Immature natural killer cell (primary cell): ENCODE data around the gene FAM83E. TPM values are rescaled to one million over a fixed set of nuclear protein-coding genes. Genes with fewer than 3 reads are reported as not detected.
"Not testable (repeated sequence)": the region's sequence is repeated elsewhere in the genome, so short reads cannot be mapped to it uniquely, and the experiment has no call there.

ENCODE experiments used
- DNase-seq, 3 donors: peaks; one replicate each; pipeline ENCODE4 v3.0.0; 2022; ENCODE audit warnings: mixed read lengths in 1 of 3
- H3K27ac Mint-ChIP-seq, 6 donors: one replicate each; pipeline ENCODE4 v1.8.0; 2020; ENCODE audit warnings: mixed read lengths in 6 of 6, mild to moderate bottlenecking in 5 of 6, inconsistent platforms in 4 of 6, moderate library complexity in 3 of 6
- H3K27me3 Mint-ChIP-seq, 3 donors: one replicate each; pipeline ENCODE4 v1.8.0; 2020 to 2021; ENCODE audit warnings: low read depth in 3 of 3, mild to moderate bottlenecking in 3 of 3, mixed read lengths in 3 of 3, moderate library complexity in 3 of 3, inconsistent platforms in 1 of 3
- H3K36me3 Mint-ChIP-seq, 3 donors: one replicate each; pipeline ENCODE4 v1.8.0; 2020; ENCODE audit warnings: mixed read lengths in 3 of 3, inconsistent platforms in 2 of 3, mild to moderate bottlenecking in 2 of 3
- H3K4me1 Mint-ChIP-seq, 2 donors: one replicate each; pipeline ENCODE4 v1.8.0; 2020; ENCODE audit warnings: inconsistent platforms in 2 of 2, mild to moderate bottlenecking in 2 of 2, mixed read lengths in 2 of 2, moderate library complexity in 1 of 2
- H3K4me3 Mint-ChIP-seq, 5 donors: one replicate each; pipeline ENCODE4 v1.8.0; 2020; ENCODE audit warnings: mild to moderate bottlenecking in 5 of 5, mixed read lengths in 5 of 5, inconsistent platforms in 3 of 5, moderate library complexity in 3 of 5
- H3K9me3 Mint-ChIP-seq, 6 donors: one replicate each; pipeline ENCODE4 v1.8.0; 2020; ENCODE audit warnings: mild to moderate bottlenecking in 6 of 6, mixed read lengths in 6 of 6, inconsistent platforms in 4 of 6, moderate library complexity in 3 of 6
- polyA plus RNA-seq, 3 donors: library from polyadenylated mRNA; unstranded; fragments of 300-500 nt; fragmentation: Illumina TruSeq; gene quantifications; one replicate each; pipeline ENCODE4 v1.2.3, GENCODE V29; 2021

Gene FAM83E
- not detected for polyA plus RNA-seq

DNA sequence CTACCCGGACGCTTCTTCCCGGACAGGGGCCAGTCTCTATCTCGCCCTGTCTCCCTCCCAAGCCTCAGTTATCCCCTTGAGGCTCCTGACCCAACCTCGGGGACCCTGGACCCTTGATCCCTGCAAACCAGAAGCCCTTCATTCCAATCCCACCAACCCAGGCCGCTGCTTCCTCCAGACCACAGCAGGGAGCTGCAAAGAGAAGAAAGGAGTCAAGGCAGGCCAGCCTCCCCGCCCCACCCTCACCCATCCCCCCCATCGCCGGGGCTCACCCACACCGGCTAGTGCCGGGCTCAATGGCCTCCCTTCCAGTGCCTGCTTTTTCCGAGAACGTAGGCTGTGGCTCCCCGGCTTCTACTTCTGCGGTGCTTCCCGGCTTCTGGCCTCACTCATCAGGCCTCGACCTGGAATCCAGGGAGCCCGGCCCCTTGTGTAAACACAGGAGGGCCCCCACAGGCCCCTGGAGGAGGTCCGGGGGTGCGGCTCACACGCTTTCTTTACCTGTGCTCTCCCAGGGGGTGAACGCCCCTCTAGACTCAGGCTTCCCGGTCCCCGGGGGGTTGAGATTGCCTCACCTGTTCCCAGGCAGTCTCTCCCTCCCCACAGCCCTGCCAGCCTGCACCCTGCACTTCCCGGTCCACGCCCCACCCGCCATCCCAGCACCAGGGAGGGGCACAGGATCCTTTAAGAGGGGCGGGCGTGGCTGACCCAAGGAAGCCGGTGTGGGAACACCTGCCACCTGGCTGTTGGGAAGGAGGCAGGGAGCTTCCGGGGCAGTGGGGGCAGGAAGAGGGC, at the start of gene FAM83E:
FAM83E (minus strand) TSS at position 641 of the 795 bp plus-strand sequence. CDS start 1,704 bp downstream, outside the sequence.
- peaks cover 8 to 19% (median 10%) of the 10 kb centered on the region in 3 donors for H3K36me3 Mint-ChIP-seq
- DNase-seq, result no peak
- H3K4me1 Mint-ChIP-seq, result peaks cover 30 to 36% of the 10 kb centered on the region in 2 donors
- H3K27me3 Mint-ChIP-seq, result peaks cover 4 to 12% (median 10%) of the 10 kb centered on the region in 3 donors
- peak within 1 kb of the TSS in 1 of 5 donors; percentile 24 for H3K4me3 Mint-ChIP-seq
- H3K9me3 Mint-ChIP-seq, result no peaks in the 10 kb centered on the region
- H3K27ac Mint-ChIP-seq, result peak within 1 kb of the TSS in 5 of 6 donors; percentile 5 to 70 (median 51)

DNA sequence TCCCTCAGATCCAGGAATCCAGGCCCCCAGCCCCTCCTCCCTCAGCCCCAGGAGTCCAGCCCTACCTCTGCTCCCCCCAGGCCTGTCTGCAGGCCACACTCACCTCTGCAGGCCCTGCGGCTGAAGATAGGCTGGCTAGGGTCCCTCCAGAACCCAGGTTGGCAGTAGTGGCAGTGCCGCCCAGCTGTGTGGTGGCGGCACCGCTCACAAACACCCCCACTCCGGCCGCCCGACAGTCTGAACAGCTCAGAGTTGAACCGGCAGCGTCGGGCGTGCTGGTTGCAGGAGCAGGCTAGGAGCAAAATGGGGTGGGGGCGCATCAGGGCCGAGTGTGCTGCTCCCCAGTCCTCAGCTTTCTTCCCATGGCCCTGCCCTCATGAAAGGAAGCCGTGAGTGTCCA, 49.6 kb upstream of the FAM83E start:
- Mint-ChIP-seq H3K27ac (no peak overlapping the region), H3K27me3 (peaks cover 4 to 8% (median 8%) of the 10 kb centered on the region in 3 donors), H3K9me3 (no peaks in the 10 kb centered on the region), H3K4me3 (no peak overlapping the region), H3K4me1 (peaks cover 14% of the 10 kb centered on the region in 2 donors), H3K36me3 (no peaks in the 10 kb centered on the region)
- no peak for DNase-seq

DNA sequence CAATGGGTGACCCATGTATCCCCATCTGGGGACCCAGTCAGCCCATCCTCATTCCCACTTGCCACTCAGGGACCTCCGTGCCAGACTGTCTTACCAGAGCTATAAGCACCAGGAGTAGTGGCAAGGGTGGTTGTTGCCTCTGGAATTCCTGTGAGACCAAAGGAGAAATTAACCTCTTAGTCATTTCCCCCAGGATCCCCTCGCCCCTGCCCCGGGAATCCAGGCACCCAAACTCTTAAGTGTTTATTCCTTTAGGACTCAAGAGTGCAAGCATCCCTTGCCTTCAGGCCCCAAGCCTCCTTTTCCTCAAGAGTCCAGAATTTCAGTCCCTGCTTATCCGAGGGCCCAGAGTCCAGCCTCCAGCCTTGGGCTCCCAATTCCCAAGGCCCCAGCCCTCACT, 48.8 kb upstream of the FAM83E start:
- Mint-ChIP-seq H3K27ac (no peak overlapping the region), H3K36me3 (no peaks in the 10 kb centered on the region), H3K4me1 (peaks cover 10 to 11% of the 10 kb centered on the region in 2 donors), H3K27me3 (peaks cover 3 to 8% (median 5%) of the 10 kb centered on the region in 3 donors), H3K9me3 (no peaks in the 10 kb centered on the region), H3K4me3 (no peak overlapping the region)
- no peak for DNase-seq

DNA sequence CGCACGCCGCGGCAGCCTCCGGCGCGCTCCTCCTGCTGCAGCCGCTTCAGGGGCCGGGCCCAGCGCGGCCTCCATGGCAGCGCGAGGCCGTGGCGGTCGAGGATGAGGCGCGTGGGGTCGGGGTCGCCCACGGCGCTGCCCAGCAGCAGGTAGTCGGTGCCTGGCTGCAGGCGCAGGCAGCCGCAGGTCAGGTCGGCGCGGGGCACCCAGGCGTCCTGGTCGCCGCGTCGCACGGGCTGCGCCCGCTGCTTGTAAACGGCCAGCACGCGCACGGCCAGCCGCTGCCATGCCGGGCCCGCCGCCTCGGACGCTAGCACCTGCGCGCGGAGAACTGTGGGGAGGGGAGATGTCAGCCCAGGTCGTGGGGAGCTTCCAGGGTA, 46.8 kb upstream of the FAM83E start:
- no peak for DNase-seq
- no peak overlapping the region for H3K4me3 Mint-ChIP-seq
- H3K4me1 Mint-ChIP-seq, result peaks cover 10% of the 10 kb centered on the region in 2 donors
- H3K9me3 Mint-ChIP-seq, result no peaks in the 10 kb centered on the region
- H3K27me3 Mint-ChIP-seq, result peaks cover 0 to 12% (median 3%) of the 10 kb centered on the region in 3 donors
- no peaks in the 10 kb centered on the region for H3K36me3 Mint-ChIP-seq
- no peak overlapping the region for H3K27ac Mint-ChIP-seq

DNA sequence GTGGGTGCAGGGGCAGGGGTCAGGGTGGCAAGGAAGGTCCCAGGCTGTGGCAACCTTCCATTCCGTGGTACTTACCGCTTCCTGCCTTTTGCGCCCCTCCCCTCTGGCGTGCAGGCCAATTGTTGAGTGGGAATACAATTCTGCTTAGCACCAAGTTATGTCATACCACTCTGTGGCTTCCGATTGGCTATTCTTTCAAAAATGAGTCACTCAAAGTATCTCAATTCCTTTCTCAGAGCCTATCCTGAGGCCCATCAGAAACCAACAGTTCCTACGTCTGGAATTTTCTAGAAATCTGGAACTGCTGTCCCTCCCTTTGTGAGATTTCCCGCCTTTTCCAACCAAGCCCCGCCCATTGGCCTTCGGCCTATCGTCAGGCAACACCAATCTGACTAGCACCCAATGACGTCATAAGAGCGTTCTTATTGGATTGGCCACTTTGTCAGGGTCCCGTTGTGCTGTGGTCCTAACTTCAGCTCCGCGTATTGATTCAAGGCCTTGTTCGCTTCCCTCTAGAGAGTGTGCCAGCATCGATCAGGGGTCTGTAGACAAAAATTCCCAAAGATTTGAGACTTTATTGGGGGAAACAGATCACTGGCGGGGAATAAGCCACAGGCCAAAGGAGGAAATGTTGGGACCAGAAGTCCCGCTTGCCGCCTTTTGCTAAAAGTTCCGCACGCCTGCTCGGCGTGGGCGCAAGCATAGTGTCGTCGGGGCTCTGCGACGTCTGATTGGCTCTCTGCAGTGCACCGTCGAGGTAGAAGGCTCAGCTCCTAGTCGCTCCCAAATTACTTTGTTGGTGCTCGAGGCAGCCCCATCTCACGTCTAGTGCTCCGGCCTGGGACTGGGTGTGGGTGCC, 46.2 kb upstream of the FAM83E start:
- Mint-ChIP-seq H3K9me3 (no peaks in the 10 kb centered on the region), H3K27ac (peak overlapping the region; percentile 78 to 99 (median 96)), H3K4me3 (peak overlapping the region; percentile 79 to 91 (median 87)), H3K36me3 (no peaks in the 10 kb centered on the region), H3K4me1 (peaks cover 10% of the 10 kb centered on the region in 2 donors), H3K27me3 (peaks cover 0 to 12% (median 3%) of the 10 kb centered on the region in 3 donors)
- peak; percentile 87 to 89 (median 87) for DNase-seq

DNA sequence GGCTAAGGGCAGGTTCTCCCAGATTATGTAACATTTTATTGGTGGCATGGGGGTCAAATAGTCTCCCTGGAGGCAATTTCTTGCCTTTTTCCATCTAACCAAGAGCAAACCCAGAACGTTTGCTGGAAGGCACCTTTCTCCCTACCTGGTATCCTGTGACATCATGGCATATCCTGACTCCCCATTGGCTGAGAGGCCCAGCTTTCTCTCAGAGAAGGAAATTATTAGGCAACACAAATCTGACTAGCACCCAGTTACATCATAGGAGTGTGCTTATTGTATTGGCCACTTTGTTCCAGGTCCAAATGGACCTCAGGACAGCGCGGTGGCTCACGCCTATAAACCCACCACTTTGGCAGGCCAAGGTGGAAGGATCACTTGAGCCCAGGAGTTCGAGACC, 44.9 kb upstream of the FAM83E start:
- no peak overlapping the region for H3K4me3 Mint-ChIP-seq
- H3K36me3 Mint-ChIP-seq, result no peaks in the 10 kb centered on the region
- peaks cover 0 to 11% (median 3%) of the 10 kb centered on the region in 3 donors for H3K27me3 Mint-ChIP-seq
- no peaks in the 10 kb centered on the region for H3K9me3 Mint-ChIP-seq
- DNase-seq, result no peak
- peaks cover 10% of the 10 kb centered on the region in 2 donors for H3K4me1 Mint-ChIP-seq
- peak overlapping the region in 2 of 6 donors; percentile 6 to 22 for H3K27ac Mint-ChIP-seq

DNA sequence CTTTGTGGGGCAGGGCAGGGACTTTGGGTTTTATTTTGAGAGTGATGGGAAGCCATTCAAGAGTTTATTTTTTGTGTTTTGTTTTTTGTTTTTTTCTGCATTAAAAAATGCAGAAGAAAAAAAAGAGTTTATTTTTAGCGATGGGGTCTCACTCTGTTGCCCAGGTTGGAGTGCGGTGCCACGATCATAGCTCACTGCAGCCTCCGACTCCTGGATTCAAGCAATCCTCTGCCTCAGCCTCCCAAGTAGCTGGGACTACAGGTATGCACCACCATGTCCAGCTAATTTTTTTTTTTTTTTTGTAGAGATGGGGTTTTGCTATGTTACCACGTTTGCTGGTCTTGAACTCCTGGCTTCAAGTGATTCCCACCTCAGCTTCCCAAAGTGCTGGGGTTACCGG, 43.6 kb upstream of the FAM83E start:
- peaks cover 10% of the 10 kb centered on the region in 2 donors for H3K4me1 Mint-ChIP-seq
- H3K9me3 Mint-ChIP-seq, result no peaks in the 10 kb centered on the region
- peak overlapping the region in 3 of 6 donors; percentile 1 to 4 (median 4) for H3K27ac Mint-ChIP-seq
- no peak overlapping the region for H3K4me3 Mint-ChIP-seq
- no peak for DNase-seq
- H3K27me3 Mint-ChIP-seq, result peaks cover 0 to 9% (median 3%) of the 10 kb centered on the region in 3 donors
- H3K36me3 Mint-ChIP-seq, result no peaks in the 10 kb centered on the region

DNA sequence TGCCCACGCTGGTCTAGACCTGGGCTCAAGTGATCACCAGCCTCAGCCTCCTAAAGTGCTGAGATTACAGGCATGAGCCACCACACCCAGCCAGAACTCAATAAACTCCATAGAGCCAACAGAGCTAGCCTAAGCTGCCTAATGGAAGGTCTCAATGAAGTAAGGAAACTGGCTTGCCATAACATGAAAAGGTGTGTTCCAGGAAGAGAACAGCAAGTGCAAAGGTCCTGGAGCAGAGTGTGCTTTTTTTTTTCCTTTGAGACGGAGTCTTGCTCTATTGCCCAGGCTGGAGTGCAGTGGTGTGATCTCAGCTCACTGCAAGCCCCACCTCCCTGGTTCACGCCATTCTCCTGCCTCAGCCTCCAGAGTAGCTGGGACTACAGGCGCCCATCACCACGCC, 43.0 kb upstream of the FAM83E start:
- DNase-seq, H3K27ac Mint-ChIP-seq, H3K4me1 Mint-ChIP-seq, H3K36me3 Mint-ChIP-seq, H3K4me3 Mint-ChIP-seq, H3K9me3 Mint-ChIP-seq: not testable (repeated sequence)
- peaks cover 0 to 11% (median 3%) of the 10 kb centered on the region in 3 donors for H3K27me3 Mint-ChIP-seq

DNA sequence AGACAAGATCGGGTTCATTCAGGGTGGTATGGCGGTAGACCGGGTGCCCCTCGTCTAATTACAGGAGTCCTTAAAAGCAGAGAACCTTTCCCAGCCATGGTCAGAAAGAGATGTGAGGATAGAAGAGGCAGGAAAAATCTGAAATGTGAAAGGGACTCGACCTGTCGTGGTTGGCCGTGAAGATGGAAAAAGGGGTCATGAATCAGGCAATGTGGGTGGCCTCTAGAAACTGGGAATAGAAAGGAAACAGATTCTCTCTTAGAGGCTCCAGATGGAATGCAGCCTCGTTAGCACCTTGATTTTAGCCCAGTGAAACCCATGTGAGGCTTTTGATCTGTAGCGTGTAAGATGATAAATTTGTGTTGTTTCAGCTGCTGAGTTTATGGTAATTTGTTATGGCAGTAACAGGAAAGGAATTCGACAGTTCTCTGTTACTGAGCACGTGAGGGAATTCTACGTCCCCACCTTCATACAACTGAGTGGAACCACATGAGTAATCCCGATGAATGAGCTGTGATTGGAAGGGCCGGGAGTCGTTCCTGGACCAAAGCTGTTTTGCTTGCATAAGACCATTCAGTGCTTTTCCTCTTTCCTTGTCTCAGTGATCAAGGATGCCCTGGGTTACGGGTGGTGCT, 42.1 kb upstream of the FAM83E start:
- Mint-ChIP-seq H3K36me3 (no peaks in the 10 kb centered on the region), H3K9me3 (no peaks in the 10 kb centered on the region), H3K4me3 (no peak overlapping the region), H3K27me3 (peaks cover 1 to 11% (median 3%) of the 10 kb centered on the region in 3 donors), H3K27ac (no peak overlapping the region), H3K4me1 (peaks cover 7 to 10% of the 10 kb centered on the region in 2 donors)
- DNase-seq, result no peak

DNA sequence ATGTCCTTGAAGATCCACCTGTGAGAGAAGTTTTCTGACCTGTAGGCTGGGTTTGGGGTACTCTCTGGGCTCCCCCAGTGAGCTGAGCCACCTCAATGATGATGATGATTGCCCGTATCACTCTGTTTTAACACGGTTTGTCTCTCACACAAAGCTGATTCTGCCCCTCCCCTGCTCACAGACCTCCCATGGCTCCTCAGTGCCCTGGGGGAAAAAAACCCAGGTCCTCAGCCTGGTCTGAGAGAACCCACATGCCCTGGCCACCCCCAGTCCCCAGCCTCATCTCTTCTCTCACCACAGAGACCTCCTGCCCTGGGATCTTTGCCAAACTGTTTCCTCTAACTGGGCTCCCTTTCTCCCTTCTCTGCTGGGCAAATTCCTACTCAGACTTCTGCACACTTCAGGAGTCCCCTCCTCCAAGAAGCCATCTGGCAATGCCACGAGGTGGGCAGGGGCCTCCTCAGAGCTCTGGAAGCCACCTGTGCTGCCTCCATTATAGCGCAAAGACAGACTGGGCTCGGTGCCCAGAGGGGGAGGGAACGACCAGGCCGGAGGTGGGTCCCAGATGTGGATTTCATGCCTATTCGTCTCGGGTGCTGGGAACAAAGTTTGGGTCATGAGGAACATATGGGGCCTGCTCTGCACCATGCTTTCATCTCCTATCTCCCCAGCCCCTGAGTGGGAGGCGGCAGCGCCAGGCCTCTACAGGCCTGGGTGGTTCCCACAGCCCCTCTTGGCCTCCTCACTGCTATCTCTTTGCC, 39.6 kb upstream of the FAM83E start:
- Mint-ChIP-seq H3K27me3 (peaks cover 0 to 6% (median 3%) of the 10 kb centered on the region in 3 donors), H3K36me3 (no peaks in the 10 kb centered on the region), H3K27ac (peak overlapping the region in 1 of 6 donors; percentile 19), H3K9me3 (no peaks in the 10 kb centered on the region), H3K4me1 (peaks cover 0 to 3% of the 10 kb centered on the region in 2 donors), H3K4me3 (no peak overlapping the region)
- DNase-seq, result no peak

DNA sequence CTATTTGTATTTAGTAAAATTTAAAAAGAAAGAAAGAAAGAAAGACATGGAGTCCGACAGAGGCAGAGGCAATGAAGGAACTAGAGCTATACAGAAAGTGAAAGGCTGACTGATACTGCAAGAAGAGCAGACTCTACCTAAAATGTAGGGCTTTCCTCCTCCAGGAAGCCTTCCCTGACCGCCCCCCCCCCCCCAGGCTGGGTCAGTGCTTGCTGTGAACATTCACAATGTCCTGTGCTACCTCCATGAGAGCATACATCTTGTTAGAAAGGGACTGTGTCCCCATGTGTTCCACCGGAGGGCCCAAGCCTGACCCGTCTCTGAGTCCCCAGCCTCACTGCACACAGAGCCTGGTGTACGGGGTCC, 36.8 kb upstream of the FAM83E start:
- DNase-seq, result no peak
- Mint-ChIP-seq H3K27me3 (peaks cover 0 to 8% (median 3%) of the 10 kb centered on the region in 3 donors), H3K36me3 (no peaks in the 10 kb centered on the region), H3K4me3 (no peak overlapping the region), H3K9me3 (no peaks in the 10 kb centered on the region), H3K27ac (peak overlapping the region in 2 of 6 donors; percentile 2 to 14), H3K4me1 (peaks cover 12 to 17% of the 10 kb centered on the region in 2 donors)

DNA sequence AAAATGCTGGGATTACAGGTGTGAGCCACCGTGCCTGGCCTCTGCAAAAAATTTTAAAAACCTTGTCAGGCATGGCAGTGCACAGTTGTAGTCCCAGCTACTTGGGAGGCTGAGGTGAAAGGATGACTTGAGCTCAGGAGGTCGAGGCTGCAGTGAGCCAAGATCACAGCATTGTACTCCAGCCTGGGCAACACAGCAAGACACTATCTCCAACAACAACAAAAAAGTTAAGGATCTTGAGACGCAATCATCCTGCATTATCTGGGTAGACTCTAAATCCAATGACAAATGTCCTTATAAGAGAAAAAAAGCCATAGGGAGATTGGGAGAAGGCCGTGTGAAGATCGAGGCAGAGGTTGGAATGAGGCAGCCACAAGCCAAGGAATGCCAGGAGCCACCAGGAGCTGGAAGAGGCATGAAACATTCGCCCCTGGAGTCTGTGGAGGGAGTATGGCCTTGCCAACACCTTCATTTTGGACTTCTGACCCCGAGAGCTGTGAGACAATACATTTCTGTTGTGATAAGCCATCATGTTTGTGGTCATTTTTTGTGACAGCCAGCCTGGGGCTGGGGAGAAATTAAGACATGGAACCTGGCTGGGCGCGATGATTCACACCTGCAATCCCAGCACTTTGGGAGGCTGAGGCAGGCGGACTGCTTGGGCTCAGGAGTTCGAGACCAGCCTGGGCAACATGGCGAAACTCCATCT, 36.3 kb upstream of the FAM83E start:
- no peak overlapping the region for H3K4me3 Mint-ChIP-seq

More for the DNA sequence above, 36.3 kb upstream of the FAM83E start:
- Mint-ChIP-seq H3K36me3 (no peaks in the 10 kb centered on the region), H3K4me1 (peaks cover 14 to 18% of the 10 kb centered on the region in 2 donors), H3K9me3 (no peaks in the 10 kb centered on the region), H3K27ac (peak overlapping the region in 5 of 6 donors; percentile 1 to 79 (median 9)), H3K27me3 (peaks cover 0 to 8% (median 3%) of the 10 kb centered on the region in 3 donors)
- no peak for DNase-seq
